HG03066 (cell line): ENCODE data around the gene FARS2.

Source experiments
- ATAC-seq: cut with Tn5 transposase; IDR thresholded peaks from one replicate; pipeline ENCODE4 v1.9.1; 2021; ENCODE audit warnings: low read depth; ENCODE audit not compliant: unreplicated experiment

The FARS2 gene

GRCh38 chr6:5260661-5261544, at the start of gene FARS2, which contains the start of gene LYRM4:
Gene FARS2, plus strand, starts transcription at chr6:5261513.
Gene LYRM4, minus strand, starts transcription at chr6:5260950. Its CDS starts 217 bp downstream, at chr6:5260733.
- peak; percentile 78 for ATAC-seq

GRCh38 chr6:5213836-5214235, 47.5 kb upstream of the FARS2 start:
- no peak for ATAC-seq

GRCh38 chr6:5214570-5215052, 46.7 kb upstream of the FARS2 start:
- no peak for ATAC-seq

- ATAC-seq = no peak
Measured at GRCh38 chr6:5215159-5215558, 46.2 kb upstream of the FARS2 start.

- no peak for ATAC-seq
Measured at GRCh38 chr6:5215799-5216198, 45.5 kb upstream of the FARS2 start.

GRCh38 chr6:5217356-5217755, 44.0 kb upstream of the FARS2 start:
- no peak for ATAC-seq

- no peak for ATAC-seq
Measured at GRCh38 chr6:5219011-5219691, 42.2 kb upstream of the FARS2 start.

GRCh38 chr6:5220443-5220842, 40.9 kb upstream of the FARS2 start:
- ATAC-seq = no peak

- no peak for ATAC-seq
Measured at GRCh38 chr6:5223309-5223708, 38.0 kb upstream of the FARS2 start.

GRCh38 chr6:5229356-5229755, 32.0 kb upstream of the FARS2 start:
- ATAC-seq = no peak

- no peak for ATAC-seq
Measured at GRCh38 chr6:5230081-5230480, 31.2 kb upstream of the FARS2 start.

GRCh38 chr6:5231289-5231688, 30.0 kb upstream of the FARS2 start:
- no peak for ATAC-seq

GRCh38 chr6:5234874-5235273, 26.4 kb upstream of the FARS2 start:
- ATAC-seq = no peak

- no peak for ATAC-seq
Measured at GRCh38 chr6:5235830-5236229, 25.5 kb upstream of the FARS2 start.

- ATAC-seq = no peak
Measured at GRCh38 chr6:5237805-5238204, 23.5 kb upstream of the FARS2 start.

- no peak for ATAC-seq
Measured at GRCh38 chr6:5238336-5238735, 23.0 kb upstream of the FARS2 start.

- ATAC-seq = no peak
Measured at GRCh38 chr6:5241252-5241651, 20.1 kb upstream of the FARS2 start.

GRCh38 chr6:5243069-5243468, 18.2 kb upstream of the FARS2 start:
- no peak for ATAC-seq

GRCh38 chr6:5246141-5247097, 14.9 kb upstream of the FARS2 start:
- ATAC-seq = no peak

- no peak for ATAC-seq
Measured at GRCh38 chr6:5247201-5247600, 14.1 kb upstream of the FARS2 start.
